Measurements from ENCODE around the gene TRPM3. TPM values are rescaled to one million over a fixed set of nuclear protein-coding genes. Genes with fewer than 3 reads are reported as not detected.

The TRPM3 gene
- total and polyA plus RNA-seq, 4 donors = 0.07 to 0.89 (median 0.67) TPM

DNA sequence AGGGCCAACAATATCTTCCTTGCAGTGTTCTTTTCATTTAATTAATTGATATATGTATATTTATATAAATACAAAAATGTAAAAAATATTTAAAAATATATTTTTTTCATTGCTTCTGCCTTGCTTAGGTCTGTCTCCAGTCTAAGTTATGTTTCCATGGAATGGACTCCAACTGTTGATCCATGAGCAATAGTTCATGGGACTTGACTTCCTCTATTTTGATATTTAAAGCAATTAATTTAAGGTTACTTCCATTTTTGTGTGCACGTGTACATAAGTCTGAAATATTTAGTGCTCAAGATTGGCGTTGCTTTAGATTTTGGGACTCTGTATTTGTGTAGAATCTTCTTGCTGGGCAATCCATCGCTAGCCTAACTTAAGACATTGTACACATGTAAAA is 551.6 kb downstream of the TRPM3 start:
- no peak overlapping the region for H3K27ac ChIP-seq (ENCODE audit: low read depth in 1 of 2, low read length in 2 of 2)
- H3K4me1 ChIP-seq (ENCODE audit: control insufficient read depth in 4 of 4, insufficient read depth in 4 of 4, low read length in 3 of 4) = peaks cover 0 to 3% (median 0%) of the 10 kb centered on the region in 4 donors
- H3K27me3 ChIP-seq (ENCODE audit: control insufficient read depth in 4 of 4, insufficient read depth in 4 of 4, low read length in 3 of 4) = no peaks in the 10 kb centered on the region
- no peak overlapping the region for H3K4me3 ChIP-seq (ENCODE audit: low read depth in 1 of 3, low read length in 3 of 3)
- H3K36me3 ChIP-seq (ENCODE audit: control insufficient read depth in 4 of 4, insufficient read depth in 3 of 4, low read depth in 1 of 4, low read length in 3 of 4) = no peaks in the 10 kb centered on the region
- TF ChIP-seq, protein P1, sequence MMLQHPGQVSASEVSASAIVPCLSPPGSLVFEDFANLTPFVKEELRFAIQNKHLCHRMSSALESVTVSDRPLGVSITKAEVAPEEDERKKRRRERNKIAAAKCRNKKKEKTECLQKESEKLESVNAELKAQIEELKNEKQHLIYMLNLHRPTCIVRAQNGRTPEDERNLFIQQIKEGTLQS (IDR thresholded peaks at IDR 0.05) = no peak
- TF ChIP-seq RXRA (IDR thresholded peaks at IDR 0.05) (no peak), YY1 (IDR thresholded peaks at IDR 0.05) (no peak), GABPA (IDR thresholded peaks at IDR 0.05 in 1 of 2, conservative IDR thresholded peaks at IDR 0.05 in 1 of 2) (no peak), TAF1 (conservative IDR thresholded peaks at IDR 0.05) (no peak), FOXA1 (IDR thresholded peaks at IDR 0.05) (no peak), SP1 (IDR thresholded peaks at IDR 0.05) (no peak), HNF4G (IDR thresholded peaks at IDR 0.05) (no peak), JUND (IDR thresholded peaks at IDR 0.05) (no peak), FOXA2 (IDR thresholded peaks at IDR 0.05) (no peak), REST (IDR thresholded peaks at IDR 0.05) (no peak), CTCF (IDR thresholded peaks at IDR 0.05; ENCODE audit: low read depth, low read length, missing input control) (no peak), HNF4A (conservative IDR thresholded peaks at IDR 0.05) (no peak), EGR1 (IDR thresholded peaks at IDR 0.05; ENCODE audit: low read depth in 2 of 2) (no peak)
- TF ChIP-seq, protein P2, sequence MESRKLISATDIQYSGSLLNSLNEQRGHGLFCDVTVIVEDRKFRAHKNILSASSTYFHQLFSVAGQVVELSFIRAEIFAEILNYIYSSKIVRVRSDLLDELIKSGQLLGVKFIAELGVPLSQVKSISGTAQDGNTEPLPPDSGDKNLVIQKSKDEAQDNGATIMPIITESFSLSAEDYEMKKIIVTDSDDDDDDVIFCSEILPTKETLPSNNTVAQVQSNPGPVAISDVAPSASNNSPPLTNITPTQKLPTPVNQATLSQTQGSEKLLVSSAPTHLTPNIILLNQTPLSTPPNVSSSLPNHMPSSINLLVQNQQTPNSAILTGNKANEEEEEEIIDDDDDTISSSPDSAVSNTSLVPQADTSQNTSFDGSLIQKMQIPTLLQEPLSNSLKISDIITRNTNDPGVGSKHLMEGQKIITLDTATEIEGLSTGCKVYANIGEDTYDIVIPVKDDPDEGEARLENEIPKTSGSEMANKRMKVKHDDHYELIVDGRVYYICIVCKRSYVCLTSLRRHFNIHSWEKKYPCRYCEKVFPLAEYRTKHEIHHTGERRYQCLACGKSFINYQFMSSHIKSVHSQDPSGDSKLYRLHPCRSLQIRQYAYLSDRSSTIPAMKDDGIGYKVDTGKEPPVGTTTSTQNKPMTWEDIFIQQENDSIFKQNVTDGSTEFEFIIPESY (IDR thresholded peaks at IDR 0.05) = no peak
- DNase-seq (ENCODE audit: low spot score) = no peak
- no peak overlapping the region for H3K9ac ChIP-seq (ENCODE audit: low read depth in 1 of 2, low read length in 2 of 2)
- H3K9me3 ChIP-seq (ENCODE audit: control insufficient read depth in 4 of 4, low read length in 3 of 4) = no peaks in the 10 kb centered on the region
- WGBS = 95% methylated on average over 3 of the region's 3 CpGs

GRCh38 chr9:70569070-70569772 is 552.2 kb downstream of the TRPM3 start:
- no peaks in the 10 kb centered on the region for H3K36me3 ChIP-seq (ENCODE audit: control insufficient read depth in 4 of 4, insufficient read depth in 3 of 4, low read depth in 1 of 4, low read length in 3 of 4)
- no peaks in the 10 kb centered on the region for H3K27me3 ChIP-seq (ENCODE audit: control insufficient read depth in 4 of 4, insufficient read depth in 4 of 4, low read length in 3 of 4)
- H3K4me3 ChIP-seq (ENCODE audit: low read depth in 1 of 3, low read length in 3 of 3) = no peak overlapping the region
- H3K9me3 ChIP-seq (ENCODE audit: control insufficient read depth in 4 of 4, low read length in 3 of 4) = no peaks in the 10 kb centered on the region
- no peak for DNase-seq (ENCODE audit: low spot score)
- peaks cover 0 to 3% (median 0%) of the 10 kb centered on the region in 4 donors for H3K4me1 ChIP-seq (ENCODE audit: control insufficient read depth in 4 of 4, insufficient read depth in 4 of 4, low read length in 3 of 4)
- TF ChIP-seq TAF1 (conservative IDR thresholded peaks at IDR 0.05) (no peak), FOXA2 (IDR thresholded peaks at IDR 0.05) (no peak), HNF4A (conservative IDR thresholded peaks at IDR 0.05) (no peak), HNF4G (IDR thresholded peaks at IDR 0.05) (no peak), CTCF (IDR thresholded peaks at IDR 0.05; ENCODE audit: low read depth, low read length, missing input control) (no peak), SP1 (IDR thresholded peaks at IDR 0.05) (no peak), YY1 (IDR thresholded peaks at IDR 0.05) (no peak), RXRA (IDR thresholded peaks at IDR 0.05) (no peak), FOXA1 (IDR thresholded peaks at IDR 0.05) (no peak), EGR1 (IDR thresholded peaks at IDR 0.05; ENCODE audit: low read depth in 2 of 2) (no peak), GABPA (IDR thresholded peaks at IDR 0.05 in 1 of 2, conservative IDR thresholded peaks at IDR 0.05 in 1 of 2) (no peak), RAD21 (IDR thresholded peaks at IDR 0.05) (no peak)
- TF ChIP-seq, protein P1 (IDR thresholded peaks at IDR 0.05) = no peak
- TF ChIP-seq, protein P2 (IDR thresholded peaks at IDR 0.05) = no peak
- no peak overlapping the region for H3K27ac ChIP-seq (ENCODE audit: low read depth in 1 of 2, low read length in 2 of 2)
- no peak overlapping the region for H3K9ac ChIP-seq (ENCODE audit: low read depth in 1 of 2, low read length in 2 of 2)
- WGBS = 90% methylated on average over 4 of the region's 4 CpGs

Measured in liver (tissue), 9 donors.